ENCODE results near the gene FZR1. TPM values are rescaled to one million over a fixed set of nuclear protein-coding genes. Genes with fewer than 3 reads are reported as not detected.

Gene FZR1
- total and polyA plus RNA-seq, 2 of the 13 experiments (the other 11 are each of a cell fraction or from before 2014, with no cell fraction given): 29.0 to 30.8 TPM

GRCh38 chr19:3500429-3501101 lies 5.5 kb upstream of the FZR1 start, which contains the start of gene DOHH (continued):
- peak; percentile 81 for TF ChIP-seq YEATS2 (CRISPR knock-in tag; IDR thresholded peaks at IDR 0.05; ENCODE audit: borderline replicate concordance)
- no peak for TF ChIP-seq SMARCC2 (IDR thresholded peaks at IDR 0.05)
- TF ChIP-seq KAT2B (IDR thresholded peaks at IDR 0.05; ENCODE audit: borderline replicate concordance, low read depth, low read length): no peak
- TF ChIP-seq ZNF543 (CRISPR knock-in tag; IDR thresholded peaks at IDR 0.05): peak; percentile 86
- TF ChIP-seq ZNF367 (CRISPR knock-in tag; IDR thresholded peaks at IDR 0.05; ENCODE audit: borderline replicate concordance): no peak
- TF ChIP-seq ZNF143 (CRISPR knock-in tag; IDR thresholded peaks at IDR 0.05): peak; percentile 57; the same call in 1 of the 2 replicates
- no peak for TF ChIP-seq NFIB (CRISPR knock-in tag; IDR thresholded peaks at IDR 0.05; ENCODE audit: borderline replicate concordance)
- no peak for TF ChIP-seq FOXP1 (IDR thresholded peaks at IDR 0.05)
- TF ChIP-seq FOXP1 (CRISPR knock-in tag; IDR thresholded peaks at IDR 0.05): no peak
- TF ChIP-seq GLMP (CRISPR knock-in tag; IDR thresholded peaks at IDR 0.05; ENCODE audit: borderline replicate concordance): no peak
- TF ChIP-seq EED (CRISPR knock-in tag; IDR thresholded peaks at IDR 0.05): peak; percentile 98
- no peak for TF ChIP-seq ZNF335 (CRISPR knock-in tag; IDR thresholded peaks at IDR 0.05)
- no peak for TF ChIP-seq ZBTB1 (CRISPR knock-in tag; IDR thresholded peaks at IDR 0.05; ENCODE audit: borderline replicate concordance)
- TF ChIP-seq ATF7-NPFF (CRISPR knock-in tag; IDR thresholded peaks at IDR 0.05; ENCODE audit: low read depth): peak; percentile 78; the same call in 1 of the 2 replicates
- no peak for TF ChIP-seq ATF1 (CRISPR knock-in tag; IDR thresholded peaks at IDR 0.05)
- TF ChIP-seq JUN (CRISPR knock-in tag; IDR thresholded peaks at IDR 0.05): no peak
- TF ChIP-seq BRCA1 (CRISPR knock-in tag; IDR thresholded peaks at IDR 0.05): no peak
- TF ChIP-seq ZNF670 (CRISPR knock-in tag; IDR thresholded peaks at IDR 0.05; ENCODE audit: borderline replicate concordance): no peak
- TF ChIP-seq ZSCAN9 (CRISPR knock-in tag; IDR thresholded peaks at IDR 0.05; ENCODE audit: borderline replicate concordance): peak; percentile 70; the same call in 1 of the 2 replicates
- TF ChIP-seq PBX2 (CRISPR knock-in tag; IDR thresholded peaks at IDR 0.05): no peak
- TF ChIP-seq HMGXB4 (CRISPR knock-in tag; IDR thresholded peaks at IDR 0.05; ENCODE audit: borderline replicate concordance in 1 of 2, low read depth in 1 of 2): peak; percentile 77 to 89
- no peak for TF ChIP-seq ZNF644 (CRISPR knock-in tag; IDR thresholded peaks at IDR 0.05; ENCODE audit: low read depth)
- peak; percentile 96 for TF ChIP-seq ZNF101 (CRISPR knock-in tag; IDR thresholded peaks at IDR 0.05; ENCODE audit: borderline replicate concordance, low read depth)
- peak; percentile 58; the same call in 1 of the 2 replicates for TF ChIP-seq NFYB (CRISPR knock-in tag; IDR thresholded peaks at IDR 0.05)

Measured in HepG2 (cell line).